Gastroesophageal sphincter (tissue), 4 donors: ENCODE data around the gene DYNLT2B. TPM values are rescaled to one million over a fixed set of nuclear protein-coding genes. Genes with fewer than 3 reads are reported as not detected.
"Not testable (repeated sequence)": the region's sequence is repeated elsewhere in the genome, so short reads cannot be mapped to it uniquely, and the experiment has no call there.

Source experiments
- ATAC-seq: fragments of 150-250 bp; one replicate; pipeline ENCODE4 v1.9.1; 2016; ENCODE audit warnings: mild to moderate bottlenecking, moderate library complexity
- H3K27ac ChIP-seq, 4 donors: fragments of 200-600 bp; sonication (generic) in 3 of 4; 1 replicate in 3 of 4; 2 replicates in 1 of 4; pipeline ENCODE4 v1.5.1; 2016 to 2019
- H3K27me3 ChIP-seq: fragments of 200-600 bp; sonication (generic); one replicate; pipeline ENCODE4 v1.5.1; 2019
- H3K36me3 ChIP-seq, 2 donors: fragments of 200-600 bp; sonication (generic); one replicate each; pipeline ENCODE4 v1.5.1; 2019; ENCODE audit warnings: control low read depth in 1 of 2
- H3K4me1 ChIP-seq, 3 donors: fragments of 200-600 bp; sonication (generic); 1 replicate in 2 of 3; 2 replicates in 1 of 3; pipeline ENCODE4 v1.5.1; 2016 to 2019; ENCODE audit warnings: control low read depth in 2 of 3
- H3K4me3 ChIP-seq, 2 donors: fragments of 200-600 bp; sonication (generic); one replicate each; pipeline ENCODE4 v1.5.1; 2019; ENCODE audit warnings: mild to moderate bottlenecking in 1 of 2, moderate library complexity in 1 of 2
- H3K9me3 ChIP-seq, 3 donors: fragments of 200-600 bp; sonication (generic); one replicate each; pipeline ENCODE4 v1.5.1; 2017 to 2019; ENCODE audit warnings: control low read depth in 2 of 3
- CTCF ChIP-seq, 4 experiments: fragments of 200-600 bp in 2 of 4; fragments of 450-650 bp in 2 of 4; sonication (generic) in 1 of 4; IDR thresholded peaks; one replicate each; pipeline ENCODE4 v1.5.1; 2017 to 2019; ENCODE audit warnings: antibody characterized with exemption in 4 of 4, mild to moderate bottlenecking in 2 of 4, moderate library complexity in 2 of 4
- EP300 ChIP-seq: sonication (generic); formaldehyde crosslinking; IDR thresholded peaks from one replicate; pipeline ENCODE4 v1.6.1; 2017; ENCODE audit warnings: antibody characterized with exemption, mild to moderate bottlenecking
- POLR2A ChIP-seq, 2 donors: fragments of 450-650 bp; IDR thresholded peaks; one replicate each; pipeline ENCODE4 v1.6.1; 2017; ENCODE audit warnings: antibody characterized with exemption in 2 of 2, mild to moderate bottlenecking in 2 of 2, moderate library complexity in 1 of 2
- POLR2AphosphoS5 ChIP-seq: sonication (generic); formaldehyde crosslinking; IDR thresholded peaks from one replicate; pipeline ENCODE4 v1.6.1; 2017; ENCODE audit warnings: antibody characterized with exemption
- WGBS, 2 donors: methylation state at CpG; one replicate each; pipeline ENCODE4 v1.1.5; 2018; ENCODE audit warnings: low coverage in 1 of 2; 5-methylcytosine and 5-hydroxymethylcytosine counted together
- total RNA-seq, 4 donors: library from RNA; depleted of rRNA; stranded (reverse); fragments of >200 nt; gene quantifications; one replicate each; pipeline ENCODE4 v1.1.0, GENCODE V29; 2016

Gene DYNLT2B
- total RNA-seq, 4 donors from 2014 or later, result 9.2 to 18.7 (median 10.8) TPM

GRCh38 chr3:196314597-196314996 lies 3.4 kb downstream of the DYNLT2B start:
- Histone ChIP-seq H3K27me3 (no peaks in the 10 kb centered on the region), H3K4me1 (peaks cover 0 to 5% (median 0%) of the 10 kb centered on the region in 3 donors), H3K9me3 (no peaks in the 10 kb centered on the region), H3K36me3 (peaks cover 0 to 7% of the 10 kb centered on the region in 2 donors), H3K27ac (no peak overlapping the region), H3K4me3 (no peak overlapping the region)
- no peak for ATAC-seq
- TF ChIP-seq POLR2AphosphoS5, result no peak
- TF ChIP-seq EP300, result no peak
- TF ChIP-seq POLR2A (IDR thresholded peaks at IDR 0.05), result no peak
- TF ChIP-seq CTCF (IDR thresholded peaks at IDR 0.05), result no peak
- 86 to 98% methylated on average over 1 to 3 of the region's 3 CpGs for WGBS, 2 donors

DNA sequence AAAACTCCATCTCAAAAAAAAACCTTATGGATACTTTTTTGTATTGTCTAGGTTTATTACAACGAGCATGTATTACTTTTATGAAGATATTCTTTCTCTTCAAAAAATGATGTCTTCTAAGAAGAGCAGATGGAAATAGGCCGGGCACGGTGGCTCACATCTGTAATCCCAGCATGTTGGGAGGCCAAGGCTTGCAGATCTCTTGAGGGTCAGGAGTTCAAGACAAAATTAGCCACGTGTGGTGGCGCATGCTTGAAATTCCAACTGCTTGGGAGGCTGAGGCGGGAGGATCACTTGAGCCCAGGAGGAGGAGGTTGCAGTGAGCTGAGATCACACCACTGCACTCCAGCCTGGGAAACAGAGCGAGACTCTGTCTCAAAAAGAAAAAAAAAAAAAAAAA lies 4.0 kb downstream of the DYNLT2B start:
- not testable (repeated sequence) for H3K27me3 ChIP-seq, ATAC-seq, H3K9me3 ChIP-seq, H3K36me3 ChIP-seq, H3K4me1 ChIP-seq, H3K4me3 ChIP-seq, H3K27ac ChIP-seq
- WGBS, 2 donors, result 66 to 73% methylated on average over 4 to 7 of the region's 7 CpGs

- not testable (repeated sequence) for H3K27me3 ChIP-seq, H3K9me3 ChIP-seq, H3K4me1 ChIP-seq, ATAC-seq, H3K27ac ChIP-seq, H3K4me3 ChIP-seq
- 82% methylated on average over 5 of the region's 8 CpGs; no CpG with 5 or more reads in 1 of the 2 donors for WGBS, 2 donors
- H3K36me3 ChIP-seq, result peaks cover 0 to 60% of the 10 kb centered on the region in 2 donors
These were observed 15.1 kb downstream of the DYNLT2B start for GRCh38 chr3:196302960-196303359.

GRCh38 chr3:196302551-196302950 lies 15.5 kb downstream of the DYNLT2B start:
- peaks cover 0 to 63% of the 10 kb centered on the region in 2 donors for H3K36me3 ChIP-seq
- 49 to 64% methylated on average over 4 to 5 of the region's 10 CpGs for WGBS, 2 donors
- H3K27ac ChIP-seq, H3K9me3 ChIP-seq, H3K4me3 ChIP-seq, H3K4me1 ChIP-seq, ATAC-seq, H3K27me3 ChIP-seq: not testable (repeated sequence)

DNA sequence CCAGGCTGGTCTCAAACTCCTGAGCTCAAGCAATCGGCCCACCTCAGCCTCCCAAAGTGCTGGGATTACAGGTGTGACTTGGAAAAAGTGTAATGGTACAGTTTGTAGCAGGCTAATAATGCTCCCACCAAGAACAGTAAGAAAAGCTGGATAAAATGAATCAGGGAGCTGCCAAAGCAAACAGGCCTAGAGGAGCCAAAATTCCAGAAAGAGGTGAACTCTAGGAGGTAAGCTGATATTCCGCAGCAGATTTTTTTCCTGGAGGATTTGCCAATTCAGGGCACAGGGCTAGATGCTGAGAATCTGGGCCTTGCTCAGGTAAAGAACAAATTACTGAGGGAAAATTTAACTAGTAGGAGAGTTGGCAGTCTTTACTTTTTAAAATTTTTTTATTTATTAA lies 19.5 kb downstream of the DYNLT2B start:
- no peak overlapping the region for H3K27ac ChIP-seq
- no peaks in the 10 kb centered on the region for H3K27me3 ChIP-seq
- no peak for TF ChIP-seq EP300
- TF ChIP-seq POLR2AphosphoS5, result no peak
- no peak for TF ChIP-seq POLR2A (IDR thresholded peaks at IDR 0.05)
- TF ChIP-seq CTCF (IDR thresholded peaks at IDR 0.05), result no peak
- H3K4me3 ChIP-seq, result no peak overlapping the region
- WGBS, 2 donors, result 88 to 100% methylated on average over 1 of the region's 2 CpGs
- H3K4me1 ChIP-seq, result no peaks in the 10 kb centered on the region
- ATAC-seq, result no peak
- H3K9me3 ChIP-seq, result no peaks in the 10 kb centered on the region
- peaks cover 0 to 38% of the 10 kb centered on the region in 2 donors for H3K36me3 ChIP-seq

- H3K36me3 ChIP-seq, result no peaks in the 10 kb centered on the region
- H3K27ac ChIP-seq, result no peak overlapping the region
- H3K4me1 ChIP-seq, result peaks cover 0 to 8% (median 4%) of the 10 kb centered on the region in 3 donors
- no peaks in the 10 kb centered on the region for H3K27me3 ChIP-seq
- 82 to 87% methylated on average over 3 to 4 of the region's 5 CpGs for WGBS, 2 donors
- ATAC-seq, result no peak
- H3K4me3 ChIP-seq, result no peak overlapping the region
- H3K9me3 ChIP-seq, result no peaks in the 10 kb centered on the region
- TF ChIP-seq POLR2A (IDR thresholded peaks at IDR 0.05) (no peak), CTCF (IDR thresholded peaks at IDR 0.05) (no peak), POLR2AphosphoS5 (no peak), EP300 (no peak)
These were observed 25.6 kb downstream of the DYNLT2B start for GRCh38 chr3:196292286-196292923.
